Thoracic aorta endothelial cell (primary cell): ENCODE data around the gene ADAMTSL3. TPM values are rescaled to one million over a fixed set of nuclear protein-coding genes. Genes with fewer than 3 reads are reported as not detected.

ENCODE experiments used
- small RNA-seq: library from RNA; depleted of rRNA; stranded (forward); fragments of <200 nt; gene quantifications from one replicate; pipeline ENCODE3, GENCODE V24; 2012
- total RNA-seq: library from RNA; depleted of rRNA; stranded (reverse); fragments of >200 nt; gene quantifications from 2 replicates; pipeline ENCODE4 v1.2.3, GENCODE V29; 2012

ADAMTSL3 gene
- total RNA-seq: under 0.01 TPM in 2 replicates

GRCh38 chr15:83653639-83654378, at the start of gene ADAMTSL3:
Gene ADAMTSL3, plus strand, starts transcription at chr15:83654123. Its CDS starts 1,639 bp downstream, at chr15:83655762.

Small RNA genes within 50 kb of the gene (small RNA-seq; reads per million reads assigned to genes)
- not detected for gene RNU6-1339P
- gene RNU6-401P: not detected

Other genes with a start within 250 kb of the ADAMTSL3 start
- gene SH3GL3, start 206.8 kb upstream of the ADAMTSL3 start, total RNA-seq: not detected in 2 replicates